HG02943 (cell line): ENCODE data around the gene DHCR24.
A peak's percentile ranks its signal among the peaks of the same experiment; 100 is the strongest.
"Not testable (repeated sequence)": the region's sequence is repeated elsewhere in the genome, so short reads cannot be mapped to it uniquely, and the experiment has no call there.

ENCODE experiments used
- ATAC-seq: cut with Tn5 transposase; IDR thresholded peaks from one replicate; pipeline ENCODE4 v1.9.1; 2021; ENCODE audit warnings: mild to moderate bottlenecking, low read depth, moderate library complexity; ENCODE audit not compliant: unreplicated experiment

Gene DHCR24

GRCh38 chr1:54886724-54887664 lies at the start of gene DHCR24:
TSS of gene DHCR24 (minus strand) at chr1:54887195. CDS start at chr1:54887119, 76 bp downstream.
- ATAC-seq: peak; percentile 80

- ATAC-seq: no peak
Observed at GRCh38 chr1:54936791-54937190, 49.8 kb upstream of the DHCR24 start.

- no peak for ATAC-seq
Observed at GRCh38 chr1:54934869-54935268, 47.9 kb upstream of the DHCR24 start.

- not testable (repeated sequence) for ATAC-seq
Observed at GRCh38 chr1:54934081-54934480, 47.1 kb upstream of the DHCR24 start.

GRCh38 chr1:54931275-54931840 lies 44.4 kb upstream of the DHCR24 start:
- ATAC-seq: no peak

- ATAC-seq: no peak
Observed at GRCh38 chr1:54929700-54930099, 42.7 kb upstream of the DHCR24 start.

GRCh38 chr1:54928327-54928726 lies 41.3 kb upstream of the DHCR24 start:
- ATAC-seq: no peak

- ATAC-seq: no peak
Observed at GRCh38 chr1:54927472-54928240, 40.7 kb upstream of the DHCR24 start.

- ATAC-seq: no peak
Observed at GRCh38 chr1:54926970-54927369, 40.0 kb upstream of the DHCR24 start.

GRCh38 chr1:54922921-54923421 lies 36.0 kb upstream of the DHCR24 start:
- ATAC-seq: no peak

- ATAC-seq: no peak
Observed at GRCh38 chr1:54922040-54922761, 35.2 kb upstream of the DHCR24 start.

GRCh38 chr1:54919367-54920359 lies 32.7 kb upstream of the DHCR24 start:
- no peak for ATAC-seq

- ATAC-seq: not testable (repeated sequence)
Observed at GRCh38 chr1:54911076-54911475, 24.1 kb upstream of the DHCR24 start.

GRCh38 chr1:54906586-54906985 lies 19.6 kb upstream of the DHCR24 start:
- ATAC-seq: no peak

- no peak for ATAC-seq
Observed at GRCh38 chr1:54904476-54905048, 17.6 kb upstream of the DHCR24 start.

- no peak for ATAC-seq
Observed at GRCh38 chr1:54894271-54894670, 7.3 kb upstream of the DHCR24 start.

GRCh38 chr1:54892586-54892985 lies 5.6 kb upstream of the DHCR24 start:
- ATAC-seq: no peak

- ATAC-seq: no peak
Observed at GRCh38 chr1:54889132-54889725, 2.2 kb upstream of the DHCR24 start.
